Endothelial cell (in vitro differentiated cells): ENCODE measurements around the gene PTCHD4. TPM values are rescaled to one million over a fixed set of nuclear protein-coding genes. Genes with fewer than 3 reads are reported as not detected.
"Not testable (repeated sequence)": the region's sequence is repeated elsewhere in the genome, so short reads cannot be mapped to it uniquely, and the experiment has no call there.

Experiments
- DNase-seq: peaks from one replicate; pipeline ENCODE4 v3.0.0; 2021; ENCODE audit warnings: low spot score
- H3K27ac Mint-ChIP-seq: one replicate; pipeline ENCODE4 v1.8.0; 2021; ENCODE audit warnings: mixed read lengths, inconsistent platforms; ENCODE audit not compliant: unreplicated experiment
- H3K27me3 Mint-ChIP-seq: one replicate; pipeline ENCODE4 v1.8.0; 2021; ENCODE audit warnings: mild to moderate bottlenecking, moderate library complexity, mixed read lengths, inconsistent platforms; ENCODE audit not compliant: unreplicated experiment
- H3K36me3 Mint-ChIP-seq: one replicate; pipeline ENCODE4 v1.8.0; 2021; ENCODE audit warnings: mild to moderate bottlenecking, low read depth, mixed read lengths, inconsistent platforms; ENCODE audit not compliant: unreplicated experiment
- H3K4me1 Mint-ChIP-seq: one replicate; pipeline ENCODE4 v1.8.0; 2021; ENCODE audit warnings: mild to moderate bottlenecking, mixed read lengths, inconsistent platforms; ENCODE audit not compliant: unreplicated experiment
- H3K4me3 Mint-ChIP-seq: one replicate; pipeline ENCODE4 v1.8.0; 2021; ENCODE audit warnings: mild to moderate bottlenecking, mixed read lengths, inconsistent platforms; ENCODE audit not compliant: unreplicated experiment
- H3K9me3 Mint-ChIP-seq: one replicate; pipeline ENCODE4 v1.8.0; 2021; ENCODE audit warnings: mixed read lengths, inconsistent platforms; ENCODE audit not compliant: unreplicated experiment
- CTCF ChIP-seq: fragments of 200-600 bp; sonication (generic); IDR thresholded peaks from one replicate; pipeline ENCODE4 v1.5.0; 2021; ENCODE audit warnings: antibody characterized with exemption; ENCODE audit not compliant: unreplicated experiment
- total RNA-seq: library from RNA; stranded (reverse); fragmentation: NEBNext Ultra II Directional; extraction: Animal tissue kit (Norgen Biotek cat#: 25700); gene quantifications from one replicate; pipeline ENCODE4 v1.2.1, GENCODE V29; 2021; ENCODE audit not compliant: unreplicated experiment

Gene PTCHD4
- total RNA-seq, 1 donor from 2014 or later, result 28.5 TPM

- no peak overlapping the region for H3K4me3 Mint-ChIP-seq
- no peaks in the 10 kb centered on the region for H3K9me3 Mint-ChIP-seq
- peaks cover 9% of the 10 kb centered on the region for H3K4me1 Mint-ChIP-seq
- no peaks in the 10 kb centered on the region for H3K36me3 Mint-ChIP-seq
- no peaks in the 10 kb centered on the region for H3K27me3 Mint-ChIP-seq
- no peak for TF ChIP-seq CTCF
- no peak for DNase-seq
- H3K27ac Mint-ChIP-seq, result no peak overlapping the region
Measured at GRCh38 chr6:48134246-48134645, 23.2 kb upstream of the PTCHD4 start.

GRCh38 chr6:48123601-48124000 is 12.6 kb upstream of the PTCHD4 start:
- no peak for DNase-seq
- Mint-ChIP-seq H3K36me3 (no peaks in the 10 kb centered on the region), H3K9me3 (no peaks in the 10 kb centered on the region), H3K27ac (no peak overlapping the region), H3K27me3 (no peaks in the 10 kb centered on the region), H3K4me3 (no peak overlapping the region), H3K4me1 (peaks cover 4% of the 10 kb centered on the region)
- no peak for TF ChIP-seq CTCF

GRCh38 chr6:48121983-48122749 is 11.2 kb upstream of the PTCHD4 start:
- H3K9me3 Mint-ChIP-seq, H3K27me3 Mint-ChIP-seq, DNase-seq, H3K4me3 Mint-ChIP-seq, H3K27ac Mint-ChIP-seq, H3K4me1 Mint-ChIP-seq, H3K36me3 Mint-ChIP-seq: not testable (repeated sequence)

- no peak for TF ChIP-seq CTCF
- H3K9me3 Mint-ChIP-seq, result no peaks in the 10 kb centered on the region
- no peaks in the 10 kb centered on the region for H3K27me3 Mint-ChIP-seq
- H3K4me3 Mint-ChIP-seq, result no peak overlapping the region
- no peaks in the 10 kb centered on the region for H3K36me3 Mint-ChIP-seq
- DNase-seq, result no peak
- H3K4me1 Mint-ChIP-seq, result peaks cover 32% of the 10 kb centered on the region
- H3K27ac Mint-ChIP-seq, result no peak overlapping the region
Measured at GRCh38 chr6:48116699-48117645, 6.0 kb upstream of the PTCHD4 start.

GRCh38 chr6:48113130-48113529 is 2.1 kb upstream of the PTCHD4 start:
- H3K27me3 Mint-ChIP-seq, result peaks cover 11% of the 10 kb centered on the region
- no peak for DNase-seq
- H3K4me3 Mint-ChIP-seq, result no peak overlapping the region
- H3K9me3 Mint-ChIP-seq, result no peaks in the 10 kb centered on the region
- TF ChIP-seq CTCF, result no peak
- H3K27ac Mint-ChIP-seq, result peak overlapping the region; percentile 100
- peaks cover 40% of the 10 kb centered on the region for H3K4me1 Mint-ChIP-seq
- H3K36me3 Mint-ChIP-seq, result peaks cover 15% of the 10 kb centered on the region
